K562 (cell line): ENCODE results near the gene ARHGAP28. TPM values are rescaled to one million over a fixed set of nuclear protein-coding genes. Genes with fewer than 3 reads are reported as not detected.

Source experiments
- ATAC-seq: fragments of 200-7000 bp; cut with Tn5 transposase; 3 replicates; pipeline ENCODE4 v1.9.1; 2020; ENCODE audit warnings: moderate library complexity
- BruUV-seq: library from RNA; stranded (reverse); fragments of 400-500 nt; replicated peaks from 2 replicates; lab custom pipeline; 2021; lab: Mats Ljungman, UMichigan
- CTCF ChIA-PET: fragments of 300-600 bp; formaldehyde crosslinking; extraction: SDS; loops from one replicate; lab custom pipeline; 2021; ENCODE audit warnings: low intra/inter-chr PET ratio; lab: Yijun Ruan, JAX
- POLR2A ChIA-PET: fragments of 300-600, 350-650 bp; sonication (Branson Sonifier 250); formaldehyde crosslinking; extraction: SDS; loops from one replicate; lab custom pipeline; 2021; ENCODE audit warnings: antibody characterized with exemption, inconsistent platforms; lab: Yijun Ruan, JAX
- DNase-seq, 4 experiments: peaks; one replicate each; pipeline versions ENCODE4 v3.0.0 to v3.0.0-alpha.2; 2011 to 2018; ENCODE audit warnings: low spot score in 3 of 4, mixed read lengths in 3 of 4; ENCODE audit errors: extremely low read depth in 1 of 4
- FAIRE-seq: peaks from 2 replicates; lab custom pipeline; 2011; peaks lifted over from hg19 to GRCh38; lab: Jason Lieb, UNC
- H2AFZ ChIP-seq: 2 replicates; pipeline ENCODE4 v1.6.0; 2011; ENCODE audit warnings: low read depth, low read length, control low read depth, inconsistent platforms
- H3K27ac ChIP-seq: fragments of 200-600 bp; 3 replicates; pipeline ENCODE4 v1.8.0; 2011; ENCODE audit warnings: low read depth, mild to moderate bottlenecking, control low read depth, inconsistent platforms, low read length, moderate library complexity, mixed read lengths; ENCODE audit errors: extremely low read depth
- H3K27me3 ChIP-seq, 2 experiments: fragments of 300-600 bp in 1 of 2; 2 replicates in 1 of 2; 3 replicates in 1 of 2; pipeline versions ENCODE4 v1.6.0 to v1.8.0; 2011; ENCODE audit warnings: inconsistent platforms in 2 of 2, low read length in 2 of 2, mild to moderate bottlenecking in 1 of 2, mixed read lengths in 1 of 2, moderate library complexity in 1 of 2; ENCODE audit not compliant: control insufficient read depth in 2 of 2, insufficient read depth in 2 of 2
- H3K36me3 ChIP-seq: fragments of 300-600 bp; 3 replicates; pipeline ENCODE4 v1.8.0; 2011; ENCODE audit warnings: mild to moderate bottlenecking, low read length, inconsistent platforms; ENCODE audit not compliant: control insufficient read depth, insufficient read depth
- H3K4me1 ChIP-seq, 2 experiments: fragments of 200-600 bp in 1 of 2; replicated peaks in 1 of 2; 2 replicates in 1 of 2; 3 replicates in 1 of 2; pipeline versions ENCODE4 v1.5.1 to v1.8.0; 2011; ENCODE audit warnings: inconsistent platforms in 2 of 2, low read length in 2 of 2, mild to moderate bottlenecking in 1 of 2, mixed read lengths in 1 of 2, moderate library complexity in 1 of 2; ENCODE audit not compliant: control insufficient read depth in 2 of 2, insufficient read depth in 2 of 2
- H3K4me2 ChIP-seq: 2 replicates; pipeline ENCODE4 v1.6.1; 2011; ENCODE audit warnings: low read length, control low read depth, inconsistent platforms, mixed read lengths; ENCODE audit not compliant: insufficient read depth
- H3K4me3 ChIP-seq: fragments of 200-600 bp; sonication (generic), shearing (Covaris generic); 2 replicates; pipeline ENCODE4 v1.5.1; 2016; ENCODE audit warnings: control low read depth, inconsistent platforms
- H3K79me2 ChIP-seq: fragments of 200-600 bp; 3 replicates; pipeline ENCODE4 v1.8.0; 2011; ENCODE audit warnings: low read length, inconsistent platforms; ENCODE audit not compliant: control insufficient read depth, insufficient read depth
- H3K9ac ChIP-seq, 2 experiments: 2 replicates each; pipeline versions ENCODE4 v1.6.0 to v1.6.1; 2011; ENCODE audit warnings: low read depth in 2 of 2, low read length in 2 of 2, control low read depth in 1 of 2, inconsistent platforms in 1 of 2, mild to moderate bottlenecking in 1 of 2, mixed read lengths in 1 of 2; ENCODE audit not compliant: insufficient read depth in 1 of 2
- H3K9me1 ChIP-seq: one replicate; pipeline ENCODE4 v1.6.0; 2011; ENCODE audit warnings: inconsistent platforms, mild to moderate bottlenecking, low read length, moderate library complexity; ENCODE audit not compliant: control insufficient read depth, insufficient read depth
- H3K9me3 ChIP-seq: replicated peaks from 2 replicates; pipeline ENCODE4 v1.5.1; 2011; ENCODE audit warnings: low read depth, low read length, inconsistent platforms; ENCODE audit not compliant: control insufficient read depth, insufficient read depth
- H4K20me1 ChIP-seq: replicated peaks from 2 replicates; pipeline ENCODE4 v1.6.1; 2011; ENCODE audit warnings: low read length, inconsistent platforms, mixed read lengths; ENCODE audit not compliant: control insufficient read depth, insufficient read depth
- CCNT2 ChIP-seq: IDR thresholded peaks from 2 replicates; pipeline ENCODE4 v1.6.1; 2011; ENCODE audit warnings: borderline replicate concordance, low read depth, mild to moderate bottlenecking, moderate library complexity, mixed read lengths, low read length; ENCODE audit not compliant: insufficient read length; ENCODE audit errors: extremely low read depth
- EGR1 ChIP-seq: fragments of 450-650 bp; conservative IDR thresholded peaks from 2 replicates; pipeline ENCODE4 v1.6.1; 2017; ENCODE audit warnings: mild to moderate bottlenecking
- ID3 ChIP-seq, 2 experiments: fragments of 250-450 bp in 1 of 2; fragments of 450-650 bp in 1 of 2; sonication (Bioruptor Pico) in 1 of 2; IDR thresholded peaks; 2 replicates each; pipeline versions ENCODE4 v1.6.1 to v1.8.0; 2016 to 2021; ENCODE audit warnings: mild to moderate bottlenecking in 2 of 2, moderate library complexity in 2 of 2, missing compliant biosample characterization in 1 of 2, missing genetic modification characterization in 1 of 2
- IRF1 ChIP-seq: sonication (generic); formaldehyde crosslinking; IDR thresholded peaks from 2 replicates; pipeline ENCODE4 v1.8.0; 2022; ENCODE audit warnings: missing genetic modification reagents, mild to moderate bottlenecking, borderline replicate concordance
- NCOA6 ChIP-seq: fragments of 450-650 bp; IDR thresholded peaks from 2 replicates; pipeline ENCODE4 v1.6.1; 2017; ENCODE audit warnings: mild to moderate bottlenecking
- PCBP2 ChIP-seq: fragments of 200-400 bp; formaldehyde crosslinking; IDR thresholded peaks from 2 replicates; pipeline ENCODE4 v1.6.1; 2018; ENCODE audit warnings: low read length, low read depth, mild to moderate bottlenecking, moderate library complexity; ENCODE audit not compliant: poor library complexity, severe bottlenecking
- PHB2 ChIP-seq: fragments of 450-650 bp; IDR thresholded peaks from 2 replicates; pipeline ENCODE4 v1.6.1; 2017; ENCODE audit warnings: low read depth
- PML ChIP-seq: IDR thresholded peaks from 2 replicates; pipeline ENCODE4 v1.6.1; 2012; ENCODE audit warnings: low read length, inconsistent platforms
- RBBP5 ChIP-seq: fragments of 200-600 bp; sonication (generic); IDR thresholded peaks from 2 replicates; pipeline ENCODE4 v1.6.1; 2012; ENCODE audit warnings: borderline replicate concordance, mild to moderate bottlenecking, low read length, control low read depth, inconsistent platforms; ENCODE audit not compliant: insufficient read depth, poor library complexity, severe bottlenecking
- TBL1XR1 ChIP-seq, 2 experiments: IDR thresholded peaks; 2 replicates each; pipeline ENCODE4 v1.6.1; 2012; ENCODE audit warnings: improper control_type of control experiment in 2 of 2, low read length in 2 of 2, mild to moderate bottlenecking in 1 of 2
- THAP12 ChIP-seq: fragments of 250-450 bp; sonication (Bioruptor Pico); IDR thresholded peaks from 2 replicates; pipeline ENCODE4 v1.9.0; 2021; ENCODE audit warnings: mild to moderate bottlenecking, inconsistent platforms
- ZNF133 ChIP-seq: fragments of 250-450 bp; sonication (Bioruptor Pico); IDR thresholded peaks from 2 replicates; pipeline ENCODE4 v1.4.0; 2020; ENCODE audit warnings: mild to moderate bottlenecking
- ZNF584 ChIP-seq: fragments of 200-800 bp; sonication (Bioruptor generic); IDR thresholded peaks from 2 replicates; pipeline ENCODE4 v1.6.1; 2016; ENCODE audit warnings: low read depth, mild to moderate bottlenecking, missing genetic modification characterization, missing compliant biosample characterization
- ZNF780A ChIP-seq: fragments of 250-450 bp; sonication (Bioruptor Pico); IDR thresholded peaks from 2 replicates; pipeline ENCODE4 v1.5.0; 2021; ENCODE audit warnings: mild to moderate bottlenecking
- WGBS: fragments of 100-300 bp; shearing (Covaris generic); methylation state at CpG from one replicate; pipeline ENCODE4 v1.1.6; 2016; ENCODE audit warnings: low coverage, mixed read lengths; ENCODE audit not compliant: insufficient coverage; ENCODE audit errors: missing lambda C conversion rate; 5-methylcytosine and 5-hydroxymethylcytosine counted together
- in situ Hi-C: fragments of 300-500 bp; cut with MboI; formaldehyde crosslinking; loops from 4 replicates; pipeline ENCODE4 v1.15.0; 2018; ENCODE audit warnings: inconsistent platforms, mixed read lengths
- intact Hi-C: fragments of 100-400 bp; cut with micrococcal nuclease; formaldehyde crosslinking; loops from 2 replicates; pipeline ENCODE4 v1.14.2; 2022
- polyA plus RNA-seq, 8 experiments: library from polyadenylated mRNA; depleted of rRNA in 4 of 8; stranded (reverse) in 5 of 8; unstranded in 3 of 8; fragments of >200 nt; fragmentation: Nextera tagmentation in 2 of 8; fragmentation: Illumina TruSeq in 1 of 8; extraction: Ambion mirVana in 2 of 8; extraction: Trizol in 1 of 8; gene quantifications; 2 replicates each; pipeline versions ENCODE4 v1.2.1 to v1.2.3, GENCODE V29; 2011 to 2014; ENCODE audit warnings: inconsistent platforms in 1 of 8, missing spikeins in 1 of 8
- total RNA-seq, 7 experiments: library from RNA; depleted of rRNA in 6 of 7; stranded (reverse); fragments of >200 nt in 6 of 7; fragmentation: Illumina TruSeq in 2 of 7; extraction: Trizol in 2 of 7; gene quantifications; 2 replicates each; pipeline versions ENCODE4 v1.2.1 to v1.2.3, GENCODE V29; 2011 to 2021; ENCODE audit warnings: low replicate concordance in 1 of 7

The ARHGAP28 gene
- total and polyA plus RNA-seq, 9 of the 15 experiments (the other 6 are each of a cell fraction or from before 2014, with no cell fraction given): 0.93 to 5.9 (median 5.0) TPM

GRCh38 chr18:6810191-6810590 lies 80.7 kb downstream of the ARHGAP28 start:
- no peak overlapping the region for H3K4me3 ChIP-seq
- DNase-seq (no peak), ATAC-seq (no peak), FAIRE-seq (no peak)
- intact Hi-C loops (no loop called here), in situ Hi-C loops (no loop called here)
- TF ChIP-seq ZNF780A (CRISPR knock-in tag) (no peak), RBBP5 (no peak), PHB2 (no peak)
- H3K4me1 ChIP-seq: no peaks in the 10 kb centered on the region
- H3K36me3 ChIP-seq: no peaks in the 10 kb centered on the region
- no peak overlapping the region for H3K27ac ChIP-seq
- no peaks in the 10 kb centered on the region for H3K27me3 ChIP-seq
- no peak overlapping the region for H3K4me2 ChIP-seq
- H2AFZ ChIP-seq: no peak overlapping the region
- no peaks in the 10 kb centered on the region for H4K20me1 ChIP-seq
- H3K9me3 ChIP-seq: no peaks in the 10 kb centered on the region
- ChIA-PET POLR2A (no interaction called here), CTCF (no interaction called here)
- no peaks in the 10 kb centered on the region for H3K79me2 ChIP-seq
- no TSS peak for BruUV-seq
- H3K9me1 ChIP-seq: no peaks in the 10 kb centered on the region
- H3K9ac ChIP-seq: no peak overlapping the region

GRCh38 chr18:6811816-6812215 lies 82.3 kb downstream of the ARHGAP28 start:
- Histone ChIP-seq H3K27me3 (no peaks in the 10 kb centered on the region), H3K9ac (no peak overlapping the region), H3K9me3 (no peaks in the 10 kb centered on the region), H3K4me3 (no peak overlapping the region), H3K9me1 (no peaks in the 10 kb centered on the region), H3K27ac (no peak overlapping the region), H4K20me1 (no peaks in the 10 kb centered on the region), H3K4me2 (no peak overlapping the region), H3K4me1 (no peaks in the 10 kb centered on the region), H3K36me3 (no peaks in the 10 kb centered on the region), H2AFZ (no peak overlapping the region), H3K79me2 (no peaks in the 10 kb centered on the region)
- WGBS: 0% methylated on average over 1 of the region's 1 CpG
- in situ Hi-C loops: no loop called here
- ChIA-PET POLR2A (no interaction called here), CTCF (no interaction called here)
- BruUV-seq: no TSS peak
- ATAC-seq: no peak
- FAIRE-seq: no peak
- DNase-seq: no peak
- intact Hi-C loops: no loop called here
- no peak for TF ChIP-seq ZNF584 (CRISPR knock-in tag)
- TF ChIP-seq NCOA6: no peak
- no peak for TF ChIP-seq ID3 (CRISPR knock-in tag; IDR thresholded peaks at IDR 0.05)
- TF ChIP-seq ID3 (tag; IDR thresholded peaks at IDR 0.05): no peak
- no peak for TF ChIP-seq CCNT2
- no peak for TF ChIP-seq TBL1XR1 (IDR thresholded peaks at IDR 0.05; ENCODE audit: low read length in 2 of 2)
- no peak for TF ChIP-seq PCBP2
- no peak for TF ChIP-seq THAP12 (CRISPR knock-in tag)
- TF ChIP-seq IRF1 (CRISPR knock-in tag): no peak
- TF ChIP-seq PML: no peak
- no peak for TF ChIP-seq ZNF133 (CRISPR knock-in tag)
- no peak for TF ChIP-seq EGR1
